Caco-2 (cell line): ENCODE results near the gene CLMN. TPM values are rescaled to one million over a fixed set of nuclear protein-coding genes. Genes with fewer than 3 reads are reported as not detected.
A peak's percentile ranks its signal among the peaks of the same experiment; 100 is the strongest.

Experiments
- BruUV-seq: library from RNA; stranded (reverse); fragments of 400-500 nt; replicated peaks from 2 replicates; lab custom pipeline; 2021; lab: Mats Ljungman, UMichigan
- CTCF ChIA-PET: fragments of 300-600 bp; sonication (Branson Sonifier 250); formaldehyde crosslinking; loops from one replicate; lab custom pipeline; 2022; ENCODE audit warnings: antibody characterized with exemption; lab: Charles Lee
- POLR2A ChIA-PET: fragments of 300-600 bp; sonication (Branson Sonifier 250); formaldehyde crosslinking; loops from one replicate; lab custom pipeline; 2022; ENCODE audit warnings: antibody characterized with exemption; lab: Charles Lee
- DNase-seq, 2 experiments: peaks; one replicate each; pipeline versions ENCODE4 v3.0.0 to v3.0.0-alpha.2; 2020 to 2022
- H3K27me3 ChIP-seq: replicated peaks from 2 replicates; pipeline ENCODE4 v1.6.0; 2011; ENCODE audit warnings: low read length; ENCODE audit not compliant: control insufficient read depth, insufficient read depth
- H3K36me3 ChIP-seq: 2 replicates; pipeline ENCODE4 v1.5.1; 2011; ENCODE audit warnings: low read length; ENCODE audit not compliant: control insufficient read depth, insufficient read depth
- H3K4me1 ChIP-seq: fragments of 250-450 bp; sonication (Bioruptor Pico); 2 replicates; pipeline ENCODE4 v1.5.1; 2020; ENCODE audit warnings: mild to moderate bottlenecking
- H3K4me3 ChIP-seq: 2 replicates; pipeline ENCODE4 v1.5.1; 2011; ENCODE audit warnings: low read depth, mild to moderate bottlenecking, control low read depth, low read length
- H3K9me3 ChIP-seq: fragments of 250-450 bp; sonication (Bioruptor Pico); 2 replicates; pipeline ENCODE4 v1.5.1; 2020; ENCODE audit warnings: mild to moderate bottlenecking, moderate library complexity
- H3K27ac Mint-ChIP-seq: one replicate; pipeline ENCODE4 v1.8.0; 2022; ENCODE audit warnings: mixed read lengths; ENCODE audit not compliant: unreplicated experiment
- H3K27me3 Mint-ChIP-seq: one replicate; pipeline ENCODE4 v1.8.0; 2022; ENCODE audit warnings: mixed read lengths; ENCODE audit not compliant: insufficient read depth, unreplicated experiment
- H3K36me3 Mint-ChIP-seq: one replicate; pipeline ENCODE4 v1.8.0; 2022; ENCODE audit warnings: mild to moderate bottlenecking, mixed read lengths; ENCODE audit not compliant: insufficient read depth, unreplicated experiment
- H3K4me1 Mint-ChIP-seq: one replicate; pipeline ENCODE4 v1.8.0; 2022; ENCODE audit warnings: low read depth, mixed read lengths; ENCODE audit not compliant: unreplicated experiment
- H3K4me3 Mint-ChIP-seq: one replicate; pipeline ENCODE4 v1.8.0; 2022; ENCODE audit warnings: mild to moderate bottlenecking, moderate library complexity, mixed read lengths; ENCODE audit not compliant: unreplicated experiment
- H3K9me3 Mint-ChIP-seq: one replicate; pipeline ENCODE4 v1.8.0; 2022; ENCODE audit warnings: mixed read lengths; ENCODE audit not compliant: unreplicated experiment
- CTCF ChIP-seq, 2 experiments: fragments of 200-600 bp in 1 of 2; IDR thresholded peaks; 1 replicate in 1 of 2; 2 replicates in 1 of 2; pipeline versions ENCODE4 v1.5.1 to v1.8.0; 2011 to 2022; ENCODE audit warnings: antibody characterized with exemption in 1 of 2, control low read depth in 1 of 2, inconsistent platforms in 1 of 2, low read depth in 1 of 2, low read length in 1 of 2, mild to moderate bottlenecking in 1 of 2, moderate library complexity in 1 of 2; ENCODE audit not compliant: insufficient read depth in 1 of 2, severe bottlenecking in 1 of 2, unreplicated experiment in 1 of 2
- intact Hi-C: fragments of 100-400 bp; cut with micrococcal nuclease; formaldehyde crosslinking; loops from one replicate; pipeline ENCODE4 v1.10.0; 2022; ENCODE audit not compliant: unreplicated experiment
- total RNA-seq: library from RNA; stranded (reverse); gene quantifications from 2 replicates; pipeline ENCODE4 v1.2.3, GENCODE V29; 2022

CLMN gene
- total RNA-seq, 1 experiment from 2014 or later: 6.7 TPM

DNA sequence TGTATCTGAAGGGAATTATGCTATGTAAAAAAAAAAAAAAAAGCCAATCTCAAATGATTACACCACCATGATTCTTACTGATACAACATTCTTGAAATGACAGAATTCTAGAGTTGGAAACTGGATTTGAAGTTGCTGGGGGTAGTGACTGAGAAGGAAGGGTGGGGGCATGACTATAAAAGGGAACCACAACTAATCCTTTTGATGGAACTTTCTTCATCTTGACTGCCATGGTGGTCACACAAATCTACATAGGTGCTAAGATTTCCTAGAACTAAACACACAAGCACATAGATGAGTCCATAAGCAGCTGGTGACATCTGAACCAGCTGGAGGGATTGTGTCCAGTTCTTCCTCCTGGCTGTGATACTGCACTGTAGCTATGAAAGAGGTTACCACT, 51.4 kb downstream of the CLMN start:
- Mint-ChIP-seq H3K27me3 (no peaks in the 10 kb centered on the region), H3K4me1 (peaks cover 16% of the 10 kb centered on the region), H3K27ac (no peak overlapping the region), H3K4me3 (no peak overlapping the region), H3K36me3 (peaks cover 11% of the 10 kb centered on the region), H3K9me3 (peaks cover 9% of the 10 kb centered on the region)
- Histone ChIP-seq H3K4me3 (no peak overlapping the region), H3K27me3 (no peaks in the 10 kb centered on the region), H3K4me1 (peaks cover 26% of the 10 kb centered on the region), H3K9me3 (peaks cover 11% of the 10 kb centered on the region; the same call in 1 of the 2 replicates), H3K36me3 (no peaks in the 10 kb centered on the region)
- ChIA-PET CTCF (no interaction called here), POLR2A (no interaction called here)
- TF ChIP-seq CTCF (IDR thresholded peaks at IDR 0.05; ENCODE audit: insufficient read depth in 1 of 2, low read depth in 1 of 2, low read length in 1 of 2, severe bottlenecking in 1 of 2, unreplicated experiment in 1 of 2): no peak
- DNase-seq: no peak
- no TSS peak for BruUV-seq
- intact Hi-C loops: no loop called here

DNA sequence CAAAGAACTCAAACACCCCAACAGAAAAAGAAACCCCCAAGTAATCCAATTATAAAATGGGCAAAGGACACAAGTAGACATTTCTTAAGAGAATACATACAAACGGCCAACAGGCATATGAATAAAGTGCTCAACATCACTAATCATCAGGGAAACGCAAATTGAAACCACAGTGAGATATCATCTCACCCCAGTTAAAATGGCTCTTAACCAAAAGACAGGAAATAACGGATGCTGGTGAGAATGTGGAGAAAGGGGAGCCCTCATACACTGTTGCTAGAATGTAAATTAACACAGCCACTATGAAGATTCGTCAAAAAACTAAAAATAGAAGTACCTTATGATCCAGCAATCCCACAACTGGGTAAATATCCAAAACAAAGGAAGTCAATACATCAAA, 52.4 kb downstream of the CLMN start:
- no peaks in the 10 kb centered on the region for H3K27me3 Mint-ChIP-seq
- CTCF ChIA-PET: no interaction called here
- peaks cover 9% of the 10 kb centered on the region for H3K9me3 Mint-ChIP-seq
- intact Hi-C loops: no loop called here
- peaks cover 11% of the 10 kb centered on the region for H3K36me3 Mint-ChIP-seq
- BruUV-seq: no TSS peak
- POLR2A ChIA-PET: no interaction called here
- Histone ChIP-seq H3K4me1 (peaks cover 16% of the 10 kb centered on the region), H3K36me3 (no peaks in the 10 kb centered on the region), H3K4me3 (no peak overlapping the region), H3K27me3 (no peaks in the 10 kb centered on the region), H3K9me3 (peaks cover 11% of the 10 kb centered on the region; the same call in 1 of the 2 replicates)
- no peak for DNase-seq
- no peak for TF ChIP-seq CTCF (IDR thresholded peaks at IDR 0.05; ENCODE audit: insufficient read depth in 1 of 2, low read depth in 1 of 2, low read length in 1 of 2, severe bottlenecking in 1 of 2, unreplicated experiment in 1 of 2)
- H3K4me1 Mint-ChIP-seq: peaks cover 16% of the 10 kb centered on the region
- H3K4me3 Mint-ChIP-seq: no peak overlapping the region
- H3K27ac Mint-ChIP-seq: peak overlapping the region; percentile 74

- H3K36me3 ChIP-seq: no peaks in the 10 kb centered on the region
- H3K27me3 Mint-ChIP-seq: no peaks in the 10 kb centered on the region
- peaks cover 16% of the 10 kb centered on the region for H3K4me1 ChIP-seq
- no peak overlapping the region for H3K4me3 ChIP-seq
- ChIA-PET POLR2A (no interaction called here), CTCF (interaction anchor here (0.6 to 1.1 kb wide), 2 partner anchors 53 to 108 kb away, joined by 4 to 5 read pairs; partner anchors contain the start of gene DICER1)
- no peaks in the 10 kb centered on the region for H3K27me3 ChIP-seq
- peaks cover 9% of the 10 kb centered on the region for H3K9me3 Mint-ChIP-seq
- H3K27ac Mint-ChIP-seq: peak overlapping the region; percentile 74
- DNase-seq: peak; percentile 78 to 79
- peaks cover 11% of the 10 kb centered on the region; the same call in 1 of the 2 replicates for H3K9me3 ChIP-seq
- intact Hi-C loops: no loop called here
- H3K36me3 Mint-ChIP-seq: peaks cover 11% of the 10 kb centered on the region
- H3K4me3 Mint-ChIP-seq: peak overlapping the region; percentile 52
- TSS peak; percentile 86 for BruUV-seq
- H3K4me1 Mint-ChIP-seq: peaks cover 9% of the 10 kb centered on the region
- no peak for TF ChIP-seq CTCF (IDR thresholded peaks at IDR 0.05; ENCODE audit: insufficient read depth in 1 of 2, low read depth in 1 of 2, low read length in 1 of 2, severe bottlenecking in 1 of 2, unreplicated experiment in 1 of 2)
These were observed 54.3 kb downstream of the CLMN start for GRCh38 chr14:95265106-95266094.
